GM10266 (cell line): ENCODE measurements around the gene TRIM16.
A peak's percentile ranks its signal among the peaks of the same experiment; 100 is the strongest.
"Not testable (repeated sequence)": the region's sequence is repeated elsewhere in the genome, so short reads cannot be mapped to it uniquely, and the experiment has no call there.

ENCODE experiments used
- DNase-seq: peaks from one replicate; pipeline ENCODE4 v3.0.0; 2012; ENCODE audit errors: extremely low spot score

The TRIM16 gene

DNA sequence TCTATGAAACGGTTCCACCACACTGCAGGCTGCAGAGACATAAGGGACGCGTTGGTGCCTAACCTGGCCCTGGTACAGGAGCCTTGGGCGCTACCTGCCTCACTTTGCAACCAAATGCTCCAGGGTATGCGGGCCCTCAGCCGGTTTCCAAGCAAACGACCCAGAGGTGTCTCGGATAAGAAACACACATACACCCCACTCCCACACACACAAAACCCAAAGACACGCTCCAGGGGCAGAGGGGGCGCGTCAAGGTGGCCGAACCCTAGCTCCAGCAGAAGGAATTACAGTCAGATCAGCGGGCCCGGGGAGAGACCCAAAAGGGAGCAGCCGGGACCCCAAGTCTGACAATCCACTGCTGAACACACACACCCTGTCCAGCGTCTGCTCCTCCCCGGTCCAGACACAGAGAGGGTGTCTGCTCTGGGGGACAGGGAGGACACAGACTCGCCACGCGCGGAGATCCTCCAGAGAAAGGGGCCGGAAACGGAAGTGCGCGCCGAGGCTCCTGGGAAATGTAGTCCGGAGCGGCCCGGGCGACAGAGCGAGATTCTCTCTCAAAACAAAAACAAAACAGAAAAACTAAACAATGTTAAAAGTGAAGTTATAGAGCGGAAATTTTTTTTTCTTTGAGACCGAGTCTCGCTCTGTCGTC is at the start of gene TRIM16:
TRIM16 (minus strand) TSS at position 488 of the 655 bp plus-strand sequence. CDS start 32,702 bp downstream, outside the sequence.
- peak; percentile 39 for DNase-seq

GRCh38 chr17:15733174-15733789 is 49.2 kb upstream of the TRIM16 start:
- not testable (repeated sequence) for DNase-seq

- DNase-seq: not testable (repeated sequence)
These were observed 47.8 kb upstream of the TRIM16 start, which contains the start of gene TBC1D26 for GRCh38 chr17:15731900-15732299. Gene TBC1D26, plus strand, starts transcription at chr17:15732283. Its CDS starts 3,066 bp downstream, at chr17:15735349.

- DNase-seq: not testable (repeated sequence)
These were observed 46.4 kb upstream of the TRIM16 start for GRCh38 chr17:15730535-15730934.

DNA sequence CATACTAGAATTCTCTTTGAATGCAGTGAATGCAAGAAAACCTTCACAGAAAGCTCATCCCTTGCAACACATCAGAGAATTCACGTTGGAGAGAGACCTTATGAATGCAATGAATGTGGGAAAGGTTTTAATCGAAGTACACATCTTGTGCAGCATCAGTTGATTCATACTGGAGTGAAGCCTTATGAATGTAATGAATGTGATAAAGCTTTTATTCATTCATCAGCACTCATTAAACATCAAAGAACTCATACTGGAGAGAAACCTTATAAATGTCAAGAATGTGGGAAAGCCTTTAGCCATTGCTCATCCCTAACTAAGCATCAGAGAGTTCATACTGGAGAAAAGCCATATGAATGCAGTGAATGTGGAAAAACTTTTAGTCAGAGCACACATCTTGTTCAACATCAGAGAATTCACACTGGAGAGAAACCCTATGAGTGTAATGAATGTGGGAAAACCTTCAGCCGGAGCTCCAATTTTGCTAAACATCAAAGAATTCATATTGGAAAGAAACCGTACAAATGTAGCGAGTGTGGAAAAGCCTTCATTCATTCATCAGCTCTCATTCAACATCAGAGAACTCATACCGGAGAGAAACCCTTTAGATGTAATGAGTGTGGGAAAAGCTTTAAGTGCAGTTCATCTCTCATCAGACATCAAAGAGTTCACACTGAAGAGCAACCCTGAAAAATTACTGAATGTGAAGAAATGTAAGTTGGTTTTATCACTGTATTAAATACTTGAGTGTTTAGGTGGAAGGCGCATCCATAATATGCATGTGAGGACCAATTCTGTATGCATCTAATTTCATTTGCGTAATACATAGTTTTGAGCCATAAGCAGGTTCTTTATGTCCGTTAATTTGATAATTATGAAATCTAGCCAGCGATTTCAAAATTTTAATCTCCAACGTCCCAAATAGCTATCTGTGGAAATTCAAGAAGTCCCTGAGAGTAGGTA is 32.8 kb upstream of the TRIM16 start:
- not testable (repeated sequence) for DNase-seq

GRCh38 chr17:15708879-15709278 is 24.8 kb upstream of the TRIM16 start:
- not testable (repeated sequence) for DNase-seq

- not testable (repeated sequence) for DNase-seq
These were observed 20.7 kb upstream of the TRIM16 start for GRCh38 chr17:15704813-15705212.

GRCh38 chr17:15704239-15704638 is 20.1 kb upstream of the TRIM16 start:
- not testable (repeated sequence) for DNase-seq

GRCh38 chr17:15699937-15700336 is 15.8 kb upstream of the TRIM16 start:
- not testable (repeated sequence) for DNase-seq

DNA sequence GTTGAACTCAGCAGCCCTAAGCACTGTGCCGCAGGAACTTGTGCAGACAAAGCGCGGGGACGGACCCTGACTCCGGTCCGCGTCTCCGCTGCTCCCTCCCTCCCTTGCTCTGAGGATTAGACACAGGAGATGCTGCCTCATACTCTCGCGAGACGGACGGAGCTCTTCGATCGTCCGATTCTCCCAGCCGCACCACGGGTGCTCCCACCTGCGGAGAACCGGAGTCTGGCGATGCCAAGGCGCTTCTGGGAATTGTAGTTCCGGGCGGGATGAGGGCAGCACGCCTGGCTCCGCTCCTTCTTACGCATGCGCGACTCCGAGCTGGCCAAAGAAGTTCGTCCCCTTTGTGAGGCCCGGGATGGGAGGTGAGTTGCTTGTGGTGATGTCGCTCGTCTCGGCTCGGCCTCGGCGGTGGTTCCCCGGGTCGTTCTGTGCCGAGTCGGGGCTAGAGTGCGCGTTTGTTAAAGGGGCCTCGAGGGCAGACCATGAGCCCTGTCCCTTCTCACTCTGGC is 15.4 kb upstream of the TRIM16 start, which contains the start of gene ZNF286A:
ZNF286A (plus strand) TSS at position 340 of the 512 bp plus-strand sequence. CDS start 578 bp downstream, outside the sequence.
- DNase-seq: peak; percentile 94

- DNase-seq: not testable (repeated sequence)
These were observed 14.9 kb upstream of the TRIM16 start for GRCh38 chr17:15698967-15699366.

DNA sequence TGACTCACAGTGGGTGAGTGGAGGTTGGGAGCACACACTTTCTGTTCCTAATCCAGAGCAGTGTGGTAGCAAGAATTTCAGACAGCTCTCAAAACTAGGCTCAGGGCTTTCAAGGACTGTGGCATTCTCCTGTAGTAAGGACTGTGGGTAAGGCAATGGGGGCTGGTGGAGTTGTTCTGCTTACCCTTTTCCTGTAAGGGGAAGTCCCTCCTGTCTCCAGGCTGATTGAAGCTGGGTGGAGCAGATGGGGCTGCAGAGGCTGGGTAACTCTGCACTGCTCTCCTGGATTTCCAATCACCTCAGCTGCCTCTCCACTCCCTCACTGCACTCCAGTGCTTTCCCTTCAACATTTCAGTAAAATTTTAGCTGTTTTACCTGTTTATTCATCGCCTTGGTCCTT is 3.4 kb upstream of the TRIM16 start:
- not testable (repeated sequence) for DNase-seq

DNA sequence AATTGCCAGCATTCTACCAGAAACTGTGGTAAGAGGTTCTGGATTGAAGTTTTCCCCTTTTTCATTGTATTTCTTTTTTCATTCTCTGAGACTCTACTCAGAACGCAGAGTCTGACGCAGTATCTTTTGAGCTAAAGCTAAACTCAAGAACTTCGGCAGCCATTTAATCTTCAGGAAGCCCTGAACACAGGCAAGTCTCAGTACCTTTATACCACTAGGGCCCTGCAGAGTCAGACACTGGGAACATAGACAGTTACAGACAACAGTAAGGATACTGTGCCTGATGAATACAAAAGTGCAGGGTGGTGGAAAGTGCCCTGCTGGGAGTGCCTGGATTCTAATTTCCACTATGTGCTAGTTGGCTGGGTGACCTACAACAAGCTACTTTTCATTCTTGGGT is 976 bp downstream of the TRIM16 start:
- not testable (repeated sequence) for DNase-seq

DNA sequence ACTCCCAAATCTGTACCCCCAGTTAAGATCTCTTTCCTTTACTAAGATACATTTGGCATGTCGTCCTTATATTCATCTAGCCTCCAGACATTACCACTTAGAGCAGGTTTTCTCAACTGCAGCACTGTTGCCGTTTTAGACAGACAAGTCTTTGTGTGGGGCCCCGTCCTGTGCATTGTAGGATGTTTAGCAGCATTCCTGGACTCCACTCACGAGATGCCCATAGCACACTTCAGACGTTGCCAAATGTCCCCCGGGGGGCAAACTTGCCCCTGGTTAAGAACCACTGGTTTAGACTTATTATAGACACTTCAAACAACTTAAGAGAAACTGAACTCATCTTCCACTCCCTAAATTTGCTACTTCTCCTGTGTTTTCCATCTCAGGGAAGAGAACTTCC is 8.1 kb downstream of the TRIM16 start:
- not testable (repeated sequence) for DNase-seq

GRCh38 chr17:15674640-15675039 is 9.5 kb downstream of the TRIM16 start:
- DNase-seq: not testable (repeated sequence)

- not testable (repeated sequence) for DNase-seq
These were observed 14.6 kb downstream of the TRIM16 start for GRCh38 chr17:15669526-15669925.
